C4-2B (cell line): ENCODE data around the gene SPTSSB.
A peak's percentile ranks its signal among the peaks of the same experiment; 100 is the strongest.

Experiments used
- H3K27ac ChIP-seq: fragments of 450-650 bp; 2 replicates; pipeline ENCODE4 v1.5.1; 2017
- CTCF ChIP-seq: fragments of 450-650 bp; conservative IDR thresholded peaks from 2 replicates; pipeline ENCODE4 v1.5.1; 2017; ENCODE audit warnings: mild to moderate bottlenecking
- ZFX ChIP-seq: fragments of 450-650 bp; IDR thresholded peaks from 2 replicates; pipeline ENCODE4 v1.6.1; 2017

The SPTSSB gene

GRCh38 chr3:161305095-161305991 is 66.0 kb downstream of the SPTSSB start:
- no peak overlapping the region for H3K27ac ChIP-seq
- TF ChIP-seq ZFX (no peak), CTCF (peak; percentile 92)

- no peak overlapping the region for H3K27ac ChIP-seq
- TF ChIP-seq ZFX: no peak
- no peak for TF ChIP-seq CTCF
Observed at GRCh38 chr3:161296814-161297213, 74.5 kb downstream of the SPTSSB start.

- TF ChIP-seq CTCF (no peak), ZFX (no peak)
- H3K27ac ChIP-seq: no peak overlapping the region
Observed at GRCh38 chr3:161295325-161295724, 76.0 kb downstream of the SPTSSB start.
